ENCODE data around the gene MRPS31. TPM values are rescaled to one million over a fixed set of nuclear protein-coding genes. Genes with fewer than 3 reads are reported as not detected.

MRPS31 gene
- polyA plus RNA-seq, 1 donor (not counting 4 experiments of a cell fraction or from before 2014, with no cell fraction given) = 27.2 TPM

DNA sequence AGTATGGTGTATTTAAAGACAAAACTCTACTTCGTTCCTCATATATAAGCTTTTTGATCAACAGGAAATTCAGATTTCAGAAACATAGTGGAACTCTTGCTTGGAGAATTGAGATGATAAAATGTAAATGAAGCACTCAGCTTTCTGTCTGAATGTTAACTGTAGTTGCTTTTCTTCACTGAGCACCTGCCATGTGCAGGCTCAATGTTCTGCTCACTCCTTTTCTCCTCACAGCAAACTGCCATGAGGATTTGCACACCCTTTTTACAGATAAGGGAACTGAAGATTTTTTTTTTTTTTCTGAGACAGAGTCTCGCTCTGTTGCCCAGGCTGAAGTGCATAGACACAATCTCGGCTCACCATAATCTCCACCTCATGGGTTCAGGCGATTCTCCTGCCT is 76.6 kb downstream of the MRPS31 start:
- H4K20me1 ChIP-seq (ENCODE audit: control insufficient read depth, extremely low read depth, insufficient read depth, low read length) = no peaks in the 10 kb centered on the region
- FAIRE-seq (no peak), DNase-seq (ENCODE audit: low read depth, low spot score) (no peak)
- H3K27ac ChIP-seq (ENCODE audit: control insufficient read depth, insufficient read depth, low read length) = no peak overlapping the region
- dilution Hi-C loops (cut with MboI; ENCODE audit: extremely low pct_ligation_motif_present, low sequenced_read_pairs) = no loop called here
- no peak overlapping the region for H2AFZ ChIP-seq (ENCODE audit: control insufficient read depth, low read length)
- no peaks in the 10 kb centered on the region for H3K4me1 ChIP-seq (ENCODE audit: control insufficient read depth, extremely low read depth, insufficient read depth, low read length)
- H3K4me3 ChIP-seq (ENCODE audit: control insufficient read depth in 2 of 3, extremely low read depth in 1 of 3, insufficient read depth in 2 of 3, low read depth in 1 of 3, low read length in 3 of 3) = no peak overlapping the region
- no peak overlapping the region for H3K9ac ChIP-seq (ENCODE audit: control insufficient read depth, extremely low read depth, insufficient read depth, low read length)
- no peaks in the 10 kb centered on the region for H3K36me3 ChIP-seq (ENCODE audit: control insufficient read depth in 2 of 2, extremely low read depth in 1 of 2, insufficient read depth in 2 of 2, low read length in 2 of 2)
- no peak overlapping the region for H3K4me2 ChIP-seq (ENCODE audit: control insufficient read depth, extremely low read depth, insufficient read depth, low read depth, low read length)
- no peaks in the 10 kb centered on the region for H3K9me1 ChIP-seq (ENCODE audit: control insufficient read depth, extremely low read depth, insufficient read depth, low read length)
- H3K9me3 ChIP-seq (ENCODE audit: control insufficient read depth, low read depth, low read length) = no peaks in the 10 kb centered on the region
- no peak for TF ChIP-seq CTCF (optimal IDR thresholded peaks at IDR 0.05 in 1 of 3, IDR thresholded peaks at IDR 0.05 in 1 of 3, conservative IDR thresholded peaks at IDR 0.05 in 1 of 3; ENCODE audit: extremely low read depth in 1 of 3, insufficient read depth in 2 of 3, low read length in 3 of 3)
- TF ChIP-seq EZH2 (IDR thresholded peaks at IDR 0.05; ENCODE audit: low read length) = no peak
- no peaks in the 10 kb centered on the region for H3K79me2 ChIP-seq (ENCODE audit: control insufficient read depth, insufficient read depth, low read length)
- no peaks in the 10 kb centered on the region for H3K27me3 ChIP-seq (ENCODE audit: control insufficient read depth, extremely low read depth, insufficient read depth, low read length)

DNA sequence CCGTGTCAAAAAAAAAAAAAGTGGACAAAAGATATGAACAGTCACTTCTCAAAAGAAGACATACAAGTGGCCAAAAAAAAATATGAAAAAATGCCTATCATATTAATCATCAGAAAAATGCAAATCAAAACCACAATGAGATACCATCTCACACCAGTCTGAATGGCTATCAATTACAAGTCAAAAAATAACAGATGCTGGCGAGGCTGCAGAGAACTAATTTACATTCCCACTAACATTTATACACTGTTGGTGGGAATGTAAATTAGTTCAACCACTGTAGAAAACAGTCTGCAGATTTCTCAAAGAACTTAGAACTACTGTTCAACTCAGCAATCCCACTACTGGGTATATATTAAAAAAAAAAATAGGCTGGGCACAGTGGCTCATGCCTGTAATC is 78.0 kb downstream of the MRPS31 start:
- no peak overlapping the region for H3K4me3 ChIP-seq (ENCODE audit: control insufficient read depth in 2 of 3, extremely low read depth in 1 of 3, insufficient read depth in 2 of 3, low read depth in 1 of 3, low read length in 3 of 3)
- TF ChIP-seq EZH2 (IDR thresholded peaks at IDR 0.05; ENCODE audit: low read length) = no peak
- TF ChIP-seq CTCF (optimal IDR thresholded peaks at IDR 0.05 in 1 of 3, IDR thresholded peaks at IDR 0.05 in 1 of 3, conservative IDR thresholded peaks at IDR 0.05 in 1 of 3; ENCODE audit: extremely low read depth in 1 of 3, insufficient read depth in 2 of 3, low read length in 3 of 3) = no peak
- no peaks in the 10 kb centered on the region for H4K20me1 ChIP-seq (ENCODE audit: control insufficient read depth, extremely low read depth, insufficient read depth, low read length)
- H3K4me2 ChIP-seq (ENCODE audit: control insufficient read depth, extremely low read depth, insufficient read depth, low read depth, low read length) = no peak overlapping the region
- H3K27me3 ChIP-seq (ENCODE audit: control insufficient read depth, extremely low read depth, insufficient read depth, low read length) = no peaks in the 10 kb centered on the region
- DNase-seq (ENCODE audit: low read depth, low spot score) (no peak), FAIRE-seq (no peak)
- H3K36me3 ChIP-seq (ENCODE audit: control insufficient read depth in 2 of 2, extremely low read depth in 1 of 2, insufficient read depth in 2 of 2, low read length in 2 of 2) = no peaks in the 10 kb centered on the region
- no peak overlapping the region for H3K9ac ChIP-seq (ENCODE audit: control insufficient read depth, extremely low read depth, insufficient read depth, low read length)
- H3K79me2 ChIP-seq (ENCODE audit: control insufficient read depth, insufficient read depth, low read length) = no peaks in the 10 kb centered on the region
- H3K27ac ChIP-seq (ENCODE audit: control insufficient read depth, insufficient read depth, low read length) = no peak overlapping the region
- H3K4me1 ChIP-seq (ENCODE audit: control insufficient read depth, extremely low read depth, insufficient read depth, low read length) = no peaks in the 10 kb centered on the region
- no peaks in the 10 kb centered on the region for H3K9me1 ChIP-seq (ENCODE audit: control insufficient read depth, extremely low read depth, insufficient read depth, low read length)
- dilution Hi-C loops (cut with MboI; ENCODE audit: extremely low pct_ligation_motif_present, low sequenced_read_pairs) = no loop called here
- H2AFZ ChIP-seq (ENCODE audit: control insufficient read depth, low read length) = no peak overlapping the region
- H3K9me3 ChIP-seq (ENCODE audit: control insufficient read depth, low read depth, low read length) = no peaks in the 10 kb centered on the region

Data from keratinocyte (primary cell).